HG03378 (cell line): ENCODE measurements around the gene CATSPER4.

Experiments
- ATAC-seq: cut with Tn5 transposase; IDR thresholded peaks from one replicate; pipeline ENCODE4 v1.9.1; 2021; ENCODE audit warnings: mild to moderate bottlenecking, moderate library complexity; ENCODE audit not compliant: unreplicated experiment

Gene CATSPER4

GRCh38 chr1:26234644-26235370, 44.4 kb downstream of the CATSPER4 start:
- peak; percentile 1 for ATAC-seq

DNA sequence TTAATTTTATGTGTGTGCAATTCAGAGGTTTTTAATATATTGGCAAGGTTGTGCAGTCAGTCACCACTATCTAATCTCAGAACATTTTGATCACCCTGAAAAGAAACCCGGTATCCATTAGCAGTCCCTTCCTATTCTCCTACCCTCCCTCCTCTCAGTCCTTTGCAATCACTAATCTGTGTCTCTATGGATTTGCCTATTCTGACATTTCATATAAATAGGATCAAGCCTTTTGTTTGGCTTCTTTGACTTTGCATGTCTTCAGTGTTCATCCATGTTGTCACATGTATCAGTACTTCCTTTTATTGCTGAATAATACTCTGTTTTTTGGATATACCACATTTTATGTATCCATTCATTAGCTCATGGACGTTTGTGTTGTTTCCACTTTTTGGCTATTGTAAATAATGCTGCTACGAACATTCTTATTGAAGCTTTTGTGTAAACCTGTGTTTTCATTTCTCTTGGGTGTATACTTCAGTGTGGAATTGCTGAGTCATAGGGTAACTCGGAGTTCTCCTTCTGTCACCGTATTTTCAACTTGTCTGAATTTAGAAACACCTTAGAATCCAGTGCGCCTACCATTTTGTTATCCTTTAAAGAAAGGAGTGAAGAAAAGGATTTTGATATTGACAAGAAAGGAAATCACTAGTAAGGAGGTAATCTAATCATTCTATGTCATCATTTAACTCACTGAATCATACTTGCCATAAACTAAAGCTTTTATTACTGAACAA, 47.0 kb downstream of the CATSPER4 start:
- ATAC-seq: no peak

GRCh38 chr1:26239936-26240335, 49.5 kb downstream of the CATSPER4 start:
- ATAC-seq: no peak
